Renal cortical epithelial cell (primary cell): Measurements from ENCODE around the gene KRTAP5-4. TPM values are rescaled to one million over a fixed set of nuclear protein-coding genes. Genes with fewer than 3 reads are reported as not detected.
"Not testable (repeated sequence)": the region's sequence is repeated elsewhere in the genome, so short reads cannot be mapped to it uniquely, and the experiment has no call there.

Experiments
- DNase-seq: peaks from one replicate; pipeline ENCODE4 v3.0.0-alpha.2; 2011; ENCODE audit warnings: low read depth
- total RNA-seq: library from RNA; depleted of rRNA; stranded (reverse); fragments of >200 nt; gene quantifications from 2 replicates; pipeline ENCODE4 v1.2.3, GENCODE V29; 2014

Gene KRTAP5-4
- total RNA-seq, 1 donor from 2014 or later, result not detected

DNA sequence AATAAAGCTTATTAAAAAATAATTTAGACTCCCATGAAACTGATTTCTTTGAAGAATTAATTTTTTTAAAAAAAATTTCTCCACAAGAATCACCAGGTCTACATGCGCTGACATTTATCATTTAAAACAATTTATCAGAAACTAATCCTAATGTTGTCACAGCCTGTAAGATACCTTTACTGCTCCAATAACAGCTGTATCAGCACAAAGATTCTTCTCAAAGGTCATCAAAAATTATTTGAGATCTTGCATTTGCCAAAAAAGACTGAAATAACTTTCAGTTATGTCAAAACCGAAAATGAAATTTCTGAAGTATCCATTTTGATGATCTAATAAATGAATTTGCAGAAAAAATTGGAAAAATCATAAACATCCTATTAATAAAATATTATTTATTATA is 15.7 kb upstream of the KRTAP5-4 start:
- DNase-seq, result no peak

GRCh38 chr11:1636291-1636950 is 14.5 kb upstream of the KRTAP5-4 start:
- no peak for DNase-seq

- no peak for DNase-seq
Observed at GRCh38 chr11:1633864-1634263, 11.9 kb upstream of the KRTAP5-4 start.

GRCh38 chr11:1632053-1632714 is 10.2 kb upstream of the KRTAP5-4 start:
- DNase-seq, result no peak

GRCh38 chr11:1631066-1631568 is 9.2 kb upstream of the KRTAP5-4 start:
- DNase-seq, result no peak

DNA sequence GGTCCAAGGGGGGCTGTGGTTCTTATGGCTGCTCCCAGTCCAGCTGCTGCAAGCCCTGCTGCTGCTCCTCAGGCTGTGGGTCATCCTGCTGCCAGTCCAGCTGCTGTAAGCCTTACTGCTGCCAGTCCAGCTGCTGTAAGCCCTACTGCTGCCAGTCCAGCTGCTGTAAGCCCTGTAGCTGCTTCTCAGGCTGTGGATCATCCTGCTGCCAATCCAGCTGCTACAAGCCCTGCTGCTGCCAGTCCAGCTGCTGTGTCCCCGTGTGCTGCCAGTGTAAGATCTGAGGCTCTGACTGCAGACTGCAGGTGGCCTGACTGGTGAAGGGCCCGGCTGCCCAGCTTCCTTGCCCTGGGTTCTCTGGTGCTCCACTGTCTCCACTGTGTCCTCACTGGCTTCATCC is 8.3 kb upstream of the KRTAP5-4 start:
- no peak for DNase-seq

DNA sequence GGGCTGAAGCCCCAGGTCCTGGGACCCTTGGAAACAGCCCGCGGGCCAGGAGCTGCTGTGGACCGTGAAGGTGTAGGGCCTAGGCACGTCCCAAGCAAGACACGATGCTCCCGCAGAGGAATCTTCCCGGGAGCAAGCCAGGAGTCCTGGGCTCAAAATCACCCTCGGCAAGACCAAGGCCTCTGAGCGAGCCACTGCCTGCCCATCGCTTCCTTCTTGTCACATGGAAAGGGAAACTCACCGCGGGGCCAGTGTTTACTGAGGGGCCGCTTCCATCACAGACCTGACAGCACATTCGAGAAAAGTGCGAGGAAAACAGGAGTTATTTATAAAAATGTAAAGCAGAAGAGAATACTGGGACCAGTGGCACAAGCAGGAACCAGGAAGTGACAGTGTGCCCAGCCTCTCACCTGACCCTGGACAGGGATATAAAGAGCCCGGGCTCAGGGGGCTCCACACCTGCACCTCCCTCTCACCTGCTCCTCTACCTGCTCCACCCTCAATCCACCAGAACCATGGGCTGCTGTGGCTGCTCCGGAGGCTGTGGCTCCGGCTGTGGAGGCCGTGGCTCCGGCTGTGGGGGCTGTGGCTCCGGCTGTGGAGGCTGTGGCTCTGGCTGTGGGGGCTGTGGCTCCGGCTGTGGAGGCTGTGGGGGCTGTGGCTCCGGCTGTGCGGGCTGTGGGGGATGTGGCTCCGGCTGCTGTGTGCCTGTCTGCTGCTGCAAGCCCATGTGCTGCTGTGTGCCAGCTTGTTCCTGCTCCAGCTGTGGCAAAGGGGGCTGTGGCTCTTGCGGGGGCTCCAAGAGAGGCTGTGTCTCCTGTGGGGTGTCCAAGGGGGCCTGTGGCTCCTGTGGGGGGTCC is 7.6 kb upstream of the KRTAP5-4 start, which contains the start of gene KRTAP5-5:
Gene KRTAP5-5, plus strand, starts transcription at position 450 of the 860 bp plus-strand sequence. Its CDS starts 66 bp downstream, at position 516.
- DNase-seq, result no peak

DNA sequence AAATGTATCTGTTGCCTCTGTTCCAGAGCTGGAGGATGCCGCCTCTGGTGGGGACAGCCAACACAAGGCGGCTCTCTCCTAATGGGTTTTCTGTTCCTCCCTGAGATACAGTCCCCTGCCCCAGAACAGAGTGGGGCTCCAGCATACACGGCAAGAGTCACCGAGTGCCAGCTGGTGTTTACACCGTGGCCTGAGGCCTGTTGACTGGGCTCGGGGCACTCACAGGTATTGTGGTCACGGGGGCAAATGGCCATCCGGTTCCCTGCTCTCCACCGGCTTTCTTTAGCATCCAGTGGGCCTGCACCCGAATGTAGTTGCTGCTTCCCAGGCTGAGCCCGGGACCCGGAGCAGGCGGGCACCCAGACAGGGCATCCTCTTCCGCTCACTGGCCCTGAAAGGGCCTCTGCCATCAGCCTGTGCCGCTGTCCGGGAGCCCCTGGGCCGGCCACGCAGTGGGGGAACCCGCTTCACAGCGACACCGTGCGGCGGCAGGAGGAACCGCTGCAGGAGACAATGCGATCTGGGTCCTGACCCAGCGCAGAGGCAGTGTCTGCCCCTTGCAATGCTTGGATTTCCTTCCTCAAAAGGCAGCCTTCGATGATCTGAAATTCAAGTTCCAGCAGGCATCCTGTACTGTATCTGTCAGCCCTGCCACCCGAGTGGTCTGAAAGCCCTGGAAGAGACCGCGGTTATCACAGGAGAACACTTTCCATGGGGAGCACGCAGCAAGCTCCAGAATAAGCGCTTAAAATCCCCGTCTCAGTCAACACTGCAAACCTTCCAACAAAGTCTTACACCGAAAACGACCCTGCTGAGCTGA is 6.8 kb upstream of the KRTAP5-4 start:
- no peak for DNase-seq

- no peak for DNase-seq
Observed at GRCh38 chr11:1625541-1625940, 3.6 kb upstream of the KRTAP5-4 start.

- no peak for DNase-seq
Observed at GRCh38 chr11:1624621-1625020, 2.7 kb upstream of the KRTAP5-4 start.

DNA sequence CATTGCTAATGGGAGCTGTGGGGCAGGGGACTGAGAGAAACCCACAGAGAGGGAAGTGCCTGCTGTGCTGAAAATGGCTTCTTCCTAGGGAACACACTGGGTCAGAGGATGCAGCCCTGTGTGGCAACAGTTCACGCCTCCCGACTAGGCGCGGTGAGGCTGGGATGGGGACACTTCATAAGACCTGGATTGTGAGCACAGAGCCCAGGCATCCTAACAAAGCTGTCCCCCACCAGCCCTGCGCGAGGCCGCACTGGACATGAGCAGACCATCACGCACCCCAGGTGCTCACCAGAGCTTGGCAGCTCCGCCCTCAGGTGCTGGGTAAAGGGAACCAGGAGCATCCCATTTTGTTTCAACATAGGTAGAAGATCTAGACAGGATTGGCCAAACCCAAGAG is 1.8 kb upstream of the KRTAP5-4 start:
- no peak for DNase-seq

DNA sequence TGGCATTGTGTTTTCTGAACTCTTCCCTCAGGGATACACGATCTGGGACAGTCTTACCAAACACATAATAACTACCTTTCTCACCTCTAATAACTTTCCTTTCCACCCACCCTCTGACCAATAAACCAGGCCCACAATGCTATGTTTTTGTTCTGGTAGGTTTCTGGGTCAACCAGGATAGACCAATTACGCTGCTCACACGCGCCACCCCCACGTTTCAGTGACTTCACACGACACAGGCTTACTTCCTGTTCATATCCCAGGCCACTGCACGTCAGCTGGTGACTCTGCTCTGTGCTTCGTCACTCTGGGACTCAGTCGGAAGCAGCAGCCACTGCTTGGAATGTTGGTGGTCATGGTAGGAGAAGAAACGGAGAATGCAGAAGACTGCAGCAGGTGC is 2.5 kb downstream of the KRTAP5-4 start:
- DNase-seq, result peak; percentile 25

GRCh38 chr11:1618231-1618630 is 3.7 kb downstream of the KRTAP5-4 start:
- DNase-seq, result no peak

DNA sequence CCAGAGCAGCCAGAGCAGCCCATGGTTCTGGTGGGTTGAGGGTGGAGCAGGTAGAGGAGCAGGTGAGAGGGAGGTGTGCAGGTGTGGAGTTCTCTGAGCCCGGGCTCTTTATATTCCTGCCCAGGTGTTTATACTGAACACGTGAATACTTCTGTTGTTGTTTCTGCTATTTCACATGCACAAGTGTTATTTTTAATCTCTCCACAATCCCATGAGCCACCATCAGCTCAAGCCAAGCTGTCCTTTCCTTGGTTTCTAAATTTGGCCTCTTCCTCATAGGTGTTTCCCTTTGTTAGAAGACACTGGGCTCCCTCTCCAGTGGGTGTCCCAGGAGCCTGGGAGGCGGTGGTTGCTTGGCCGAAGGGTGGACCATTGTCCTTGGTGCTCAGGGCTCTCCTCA is 13.6 kb downstream of the KRTAP5-4 start, which contains the start of gene KRTAP5-3:
Gene KRTAP5-3, minus strand, starts transcription at position 101 of the 400 bp plus-strand sequence. Its CDS starts 78 bp downstream, at position 23.
- no peak for DNase-seq

GRCh38 chr11:1607901-1608300 is 14.0 kb downstream of the KRTAP5-4 start:
- not testable (repeated sequence) for DNase-seq

DNA sequence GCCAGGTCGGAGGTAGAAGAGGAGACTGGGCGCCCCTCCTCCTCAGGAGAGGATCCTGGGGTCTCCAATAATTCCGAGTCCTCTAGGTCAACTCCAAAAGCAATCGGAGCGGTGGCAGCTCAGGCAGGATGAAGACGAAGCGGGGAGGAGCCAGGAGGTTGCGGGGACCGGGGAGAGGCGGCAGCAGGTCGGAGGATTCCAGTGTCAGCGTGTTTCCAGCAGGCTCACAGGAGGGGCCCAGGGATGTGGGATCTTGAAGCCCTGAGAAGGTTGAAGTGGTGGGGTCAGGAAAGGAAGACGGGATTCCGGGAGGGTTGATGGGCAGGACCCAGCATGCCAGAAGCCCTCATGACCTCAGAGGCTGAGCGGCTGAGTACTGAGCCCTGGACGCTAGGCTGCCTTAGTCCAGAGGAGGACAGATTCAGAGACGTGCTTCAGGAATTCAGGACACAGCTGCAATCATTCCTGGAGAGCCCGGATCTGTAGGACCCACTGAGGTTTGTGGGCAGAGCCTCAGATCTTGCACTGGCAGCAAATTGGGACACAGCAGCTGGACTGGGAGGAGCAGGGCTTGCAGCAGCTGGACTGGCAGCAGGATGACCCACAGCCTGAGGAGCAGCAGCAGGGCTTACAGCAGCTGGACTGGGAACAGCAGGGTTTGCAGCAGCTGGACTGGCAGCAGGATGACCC is 14.6 kb downstream of the KRTAP5-4 start:
- DNase-seq, result not testable (repeated sequence)

DNA sequence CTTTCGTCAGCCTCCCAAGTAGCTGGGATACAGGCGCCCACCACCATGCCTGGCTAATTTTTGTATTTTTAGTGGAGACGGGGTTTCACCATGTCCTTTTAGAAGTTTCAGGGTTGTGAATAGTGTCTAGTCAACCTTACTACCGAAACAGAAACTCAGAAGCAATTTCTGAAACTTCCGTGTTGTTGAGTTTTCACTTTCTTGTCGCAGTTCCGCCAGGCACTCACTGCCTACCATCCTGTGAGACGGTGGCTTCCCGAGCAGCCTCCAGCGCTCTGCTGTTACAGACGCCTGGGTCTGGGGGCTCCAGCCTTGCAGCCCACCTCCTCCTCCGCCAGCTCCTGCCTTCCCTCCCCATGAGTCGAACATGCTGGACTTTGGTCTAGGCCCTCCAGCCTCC is 16.0 kb downstream of the KRTAP5-4 start:
- DNase-seq, result not testable (repeated sequence)

GRCh38 chr11:1604711-1605110 is 17.2 kb downstream of the KRTAP5-4 start:
- DNase-seq, result no peak

GRCh38 chr11:1604181-1604580 is 17.8 kb downstream of the KRTAP5-4 start:
- DNase-seq, result no peak

DNA sequence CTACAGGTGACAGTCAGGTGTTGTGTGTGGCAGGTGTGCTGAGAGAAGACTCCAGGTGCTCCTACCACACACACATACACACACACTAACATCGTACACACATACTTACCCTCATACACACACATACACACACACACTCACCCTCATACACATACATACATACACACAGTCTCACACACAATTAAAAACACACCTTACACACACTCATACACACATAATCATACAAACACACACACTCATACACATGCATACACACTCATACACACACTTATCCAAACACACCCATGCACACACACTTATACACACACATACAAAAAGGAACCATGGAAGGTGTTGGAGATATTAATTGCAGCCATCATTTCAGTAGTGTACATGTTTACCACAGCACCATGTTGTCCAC is 18.3 kb downstream of the KRTAP5-4 start:
- DNase-seq, result no peak

DNA sequence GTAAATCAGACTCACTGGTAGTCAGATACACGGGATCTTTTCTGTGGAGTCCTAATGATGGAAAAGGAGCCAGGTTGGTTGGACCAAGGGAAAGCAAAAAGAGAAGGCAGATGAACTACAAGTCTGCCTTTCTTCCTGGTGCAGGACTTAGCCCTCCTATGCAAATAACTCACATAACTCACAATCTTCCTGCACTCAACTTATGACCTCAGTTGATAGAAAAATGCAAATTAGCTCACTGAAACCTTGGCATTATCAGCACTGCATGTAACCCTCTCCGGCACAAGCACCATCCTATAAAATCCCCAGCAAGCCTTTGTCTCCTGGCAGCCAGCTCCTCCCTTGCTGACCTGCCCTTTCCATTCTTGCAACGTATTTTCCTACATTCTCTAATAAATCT is 20.3 kb downstream of the KRTAP5-4 start:
- DNase-seq, result not testable (repeated sequence)
